Aorta (tissue), 5 donors: ENCODE results near the gene SLC16A3. TPM values are rescaled to one million over a fixed set of nuclear protein-coding genes. Genes with fewer than 3 reads are reported as not detected.

Experiments
- ATAC-seq: fragments of 200-7000 bp; cut with Tn5 transposase; one replicate; pipeline ENCODE4 v1.9.1; 2022; ENCODE audit warnings: moderate library complexity; ENCODE audit not compliant: low FRiP score
- DNase-seq, 2 donors: peaks; one replicate each; pipeline ENCODE4 v3.0.0-alpha.2; 2020
- H3K27ac ChIP-seq, 2 donors: one replicate each; pipeline ENCODE4 v1.5.1; 2013; ENCODE audit warnings: low read length in 2 of 2, mild to moderate bottlenecking in 2 of 2, moderate library complexity in 2 of 2, control low read depth in 1 of 2, inconsistent platforms in 1 of 2, low read depth in 1 of 2
- H3K27me3 ChIP-seq, 2 donors: one replicate each; pipeline ENCODE4 v1.6.1; 2013; ENCODE audit warnings: control low read depth in 1 of 2, low read length in 1 of 2, mild to moderate bottlenecking in 1 of 2, moderate library complexity in 1 of 2; ENCODE audit not compliant: insufficient read depth in 2 of 2, control insufficient read depth in 1 of 2
- H3K36me3 ChIP-seq, 2 donors: one replicate each; pipeline ENCODE4 v1.6.1; 2013; ENCODE audit warnings: control low read depth in 1 of 2, low read length in 1 of 2, mild to moderate bottlenecking in 1 of 2; ENCODE audit not compliant: insufficient read depth in 2 of 2, control insufficient read depth in 1 of 2
- H3K4me1 ChIP-seq, 2 donors: one replicate each; pipeline ENCODE4 v1.6.1; 2013; ENCODE audit warnings: low read length in 2 of 2, control low read depth in 1 of 2, mild to moderate bottlenecking in 1 of 2, moderate library complexity in 1 of 2; ENCODE audit not compliant: insufficient read depth in 2 of 2, control insufficient read depth in 1 of 2
- H3K4me3 ChIP-seq, 2 donors: one replicate each; pipeline ENCODE4 v1.5.1; 2013; ENCODE audit warnings: low read length in 2 of 2, control low read depth in 1 of 2, mild to moderate bottlenecking in 1 of 2
- H3K9me3 ChIP-seq: one replicate; pipeline ENCODE4 v1.6.1; 2013; ENCODE audit warnings: mild to moderate bottlenecking, low read length; ENCODE audit not compliant: control insufficient read depth
- WGBS, 2 donors: extraction: QIAGEN DNeasy Blood & Tissue Kit; methylation state at CpG; one replicate each; pipeline ENCODE4 v1.1.7; 2013; 5-methylcytosine and 5-hydroxymethylcytosine counted together
- intact Hi-C, 2 donors: fragments of 100-400 bp; cut with DNase I; formaldehyde crosslinking; loops; one replicate each; pipeline versions ENCODE4 v1.14.2 to v1.15.0; 2022
- polyA plus RNA-seq, 2 donors: library from polyadenylated mRNA; stranded (reverse); fragments of 200-250 nt; gene quantifications; one replicate each; pipeline ENCODE4 v1.2.3, GENCODE V29; 2013
- total RNA-seq, 2 donors: library from RNA; stranded (reverse); fragmentation: NEBNext Ultra II Directional; extraction: Animal tissue kit (Norgen Biotek cat#: 25700); gene quantifications; one replicate each; pipeline ENCODE4 v1.2.1, GENCODE V29; 2021
- donor health status: healthy with polysubstance abuse.
- donor health status: Bipolar disorder and iron deficiency.
- donor health status: DM: no; HTN: no; CAD: no.
- donor health status: DM: no; HTN: no; CAD: no.
- donor health status: DM: yes; HTN: yes; CAD: no.

SLC16A3 gene
- total and polyA plus RNA-seq, 4 donors, result 7.6 to 96.9 (median 38.0) TPM

DNA sequence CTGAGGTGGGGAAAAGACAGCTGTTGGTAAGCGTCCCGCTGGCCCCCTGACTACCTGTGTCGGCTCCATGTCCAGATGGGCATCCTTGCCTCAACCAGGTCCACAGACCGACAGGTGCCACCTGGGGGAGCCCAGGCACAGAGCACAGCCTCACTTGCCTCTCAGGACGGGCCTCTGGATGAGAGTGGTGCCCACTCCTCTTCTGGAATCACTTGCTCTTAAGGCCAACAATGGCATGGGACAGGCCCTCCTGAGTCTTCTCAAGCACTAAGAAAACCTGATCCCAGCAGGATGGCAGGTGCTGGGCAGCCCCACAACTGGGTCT is 17.2 kb downstream of the SLC16A3 start:
- intact Hi-C loops, result no loop called here

DNA sequence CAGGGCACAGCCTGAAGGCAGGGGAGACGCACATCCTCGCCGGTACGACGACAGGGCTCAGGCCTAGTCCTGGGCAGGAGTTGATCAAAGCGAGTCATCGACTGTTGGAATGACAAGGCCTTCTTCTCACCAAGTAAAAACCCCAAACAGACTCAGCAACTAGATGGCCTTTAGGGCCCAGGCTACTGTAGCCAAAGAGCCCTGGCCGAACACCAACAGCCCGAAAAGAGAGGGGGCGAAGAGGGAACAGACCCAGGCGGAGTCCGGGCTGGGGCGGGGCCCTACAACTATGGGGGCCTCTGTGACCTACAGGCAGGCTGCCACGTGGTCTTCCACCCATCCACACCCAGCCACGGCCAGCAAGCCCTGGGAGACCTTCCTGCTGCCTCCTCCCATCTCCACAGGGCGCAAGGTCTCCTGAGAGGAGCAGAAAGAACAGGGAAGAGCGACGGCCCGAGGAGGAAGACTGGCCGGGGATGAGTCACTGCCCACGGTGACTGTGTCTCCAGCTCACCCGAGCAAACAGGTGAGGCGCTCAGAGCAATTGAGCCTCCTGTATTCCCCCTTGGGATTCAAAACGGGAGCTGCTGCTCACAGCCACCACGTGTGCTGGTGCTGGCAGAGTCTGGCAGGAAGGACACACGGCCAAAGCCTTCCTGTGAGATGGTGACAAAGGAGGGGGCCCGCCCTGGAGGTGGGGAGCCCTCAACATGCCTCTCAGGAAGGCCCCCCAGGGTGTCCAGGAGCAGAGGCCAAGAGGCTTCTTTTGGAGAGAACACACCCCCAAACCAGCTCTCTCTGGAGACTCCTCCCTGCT is 17.7 kb downstream of the SLC16A3 start:
- intact Hi-C loops, result no loop called here
- 60% methylated on average over 27 of the region's 27 CpGs for WGBS, 2 donors
- peak overlapping the region in 1 of 2 donors; percentile 4 for H3K27ac ChIP-seq
- H3K36me3 ChIP-seq, result peaks cover 8 to 20% of the 10 kb centered on the region in 2 donors
- H3K9me3 ChIP-seq, result no peaks in the 10 kb centered on the region
- no peak overlapping the region for H3K4me3 ChIP-seq
- DNase-seq, result no peak
- no peaks in the 10 kb centered on the region for H3K4me1 ChIP-seq
- ATAC-seq, result no peak
- H3K27me3 ChIP-seq, result no peaks in the 10 kb centered on the region

More for the DNA sequence above, 17.2 kb downstream of the SLC16A3 start:
- WGBS, 2 donors, result 92 to 94% methylated on average over 5 of the region's 5 CpGs
- Histone ChIP-seq H3K4me1 (no peaks in the 10 kb centered on the region), H3K9me3 (no peaks in the 10 kb centered on the region), H3K4me3 (no peak overlapping the region), H3K27ac (no peak overlapping the region), H3K36me3 (peaks cover 4 to 15% of the 10 kb centered on the region in 2 donors), H3K27me3 (no peaks in the 10 kb centered on the region)
- DNase-seq, result no peak
- ATAC-seq, result no peak

DNA sequence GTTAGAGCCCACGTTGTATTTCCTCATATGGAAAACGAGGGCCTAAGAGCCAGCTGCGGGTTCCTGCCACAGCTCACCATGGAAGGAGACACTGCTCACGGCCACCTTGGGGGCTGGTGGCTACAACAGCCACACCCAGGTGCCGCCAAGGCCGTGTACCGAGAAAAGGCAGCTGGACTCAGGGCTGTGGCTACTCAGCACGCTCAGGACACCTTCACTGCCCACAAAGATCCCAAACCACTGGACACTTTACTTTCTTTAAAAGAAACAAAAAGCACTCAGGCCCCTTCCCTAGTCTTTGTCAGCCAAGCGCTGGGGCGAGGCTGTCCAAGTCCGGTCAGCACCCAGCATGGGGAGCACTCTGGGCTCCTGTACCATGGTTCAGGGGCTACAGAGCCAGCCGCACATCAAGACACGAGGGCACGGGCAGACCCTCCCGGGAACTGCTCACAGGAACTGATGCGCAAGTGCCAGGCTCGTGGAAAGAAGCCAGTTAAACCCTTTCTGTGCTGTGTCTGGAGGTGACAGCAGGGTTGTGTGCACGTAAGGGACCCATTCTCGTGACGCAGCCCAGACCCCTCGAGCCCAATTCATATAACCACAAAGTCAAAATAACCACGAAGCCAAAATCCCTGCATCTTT is 18.5 kb downstream of the SLC16A3 start:
- Histone ChIP-seq H3K27me3 (no peaks in the 10 kb centered on the region), H3K4me1 (no peaks in the 10 kb centered on the region), H3K36me3 (peaks cover 8 to 23% of the 10 kb centered on the region in 2 donors), H3K9me3 (no peaks in the 10 kb centered on the region), H3K27ac (no peak overlapping the region), H3K4me3 (no peak overlapping the region)
- DNase-seq (no peak), ATAC-seq (no peak)
- intact Hi-C loops, result no loop called here
- 62% methylated on average over 22 of the region's 22 CpGs for WGBS, 2 donors

DNA sequence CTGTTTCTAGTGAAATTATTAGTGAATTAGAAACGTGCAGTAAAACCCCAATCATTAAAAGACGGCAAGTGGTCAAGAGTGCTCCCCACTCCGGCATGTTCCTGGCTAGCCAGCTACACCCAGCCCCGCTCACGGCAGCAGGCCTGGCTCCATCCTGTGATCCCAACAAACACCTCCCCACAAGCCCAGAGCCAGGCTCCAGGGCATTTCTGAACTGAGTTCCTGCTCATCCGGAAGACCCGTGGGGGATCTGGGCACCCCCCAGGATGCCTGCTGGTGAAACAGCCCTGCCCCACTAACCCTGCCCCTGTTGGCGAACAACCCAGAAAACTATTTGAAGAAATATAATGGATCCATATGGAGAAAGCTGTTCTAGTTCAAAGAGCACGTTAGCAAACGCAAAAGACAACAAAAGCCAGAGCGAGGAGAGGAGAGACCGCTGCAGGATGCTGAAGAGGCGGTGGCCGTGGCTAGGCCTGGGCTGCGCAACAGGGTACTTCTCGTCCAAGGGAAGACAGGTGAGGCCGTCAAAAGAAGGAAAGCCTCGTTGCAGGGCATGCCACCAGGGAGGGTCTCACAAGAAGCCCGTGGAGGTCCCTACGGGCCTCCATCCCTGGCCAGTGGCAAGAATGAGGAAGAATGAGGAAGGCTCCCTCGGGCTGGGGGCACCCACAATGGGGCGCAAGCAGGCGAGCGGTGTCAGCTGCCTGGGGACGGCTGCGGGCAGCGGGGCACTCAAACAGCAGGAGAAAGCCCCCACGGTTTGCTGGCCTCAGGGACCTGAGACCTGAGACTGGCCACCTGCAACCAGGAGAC is 19.2 kb downstream of the SLC16A3 start:
- no peaks in the 10 kb centered on the region for H3K27me3 ChIP-seq
- ATAC-seq (no peak), DNase-seq (peak in 1 of 2 donors; percentile 43)
- no peak overlapping the region for H3K4me3 ChIP-seq
- no peak overlapping the region for H3K27ac ChIP-seq
- intact Hi-C loops, result no loop called here
- H3K9me3 ChIP-seq, result no peaks in the 10 kb centered on the region
- no peaks in the 10 kb centered on the region for H3K4me1 ChIP-seq
- H3K36me3 ChIP-seq, result peaks cover 8 to 26% of the 10 kb centered on the region in 2 donors
- 86 to 87% methylated on average over 28 of the region's 28 CpGs for WGBS, 2 donors

DNA sequence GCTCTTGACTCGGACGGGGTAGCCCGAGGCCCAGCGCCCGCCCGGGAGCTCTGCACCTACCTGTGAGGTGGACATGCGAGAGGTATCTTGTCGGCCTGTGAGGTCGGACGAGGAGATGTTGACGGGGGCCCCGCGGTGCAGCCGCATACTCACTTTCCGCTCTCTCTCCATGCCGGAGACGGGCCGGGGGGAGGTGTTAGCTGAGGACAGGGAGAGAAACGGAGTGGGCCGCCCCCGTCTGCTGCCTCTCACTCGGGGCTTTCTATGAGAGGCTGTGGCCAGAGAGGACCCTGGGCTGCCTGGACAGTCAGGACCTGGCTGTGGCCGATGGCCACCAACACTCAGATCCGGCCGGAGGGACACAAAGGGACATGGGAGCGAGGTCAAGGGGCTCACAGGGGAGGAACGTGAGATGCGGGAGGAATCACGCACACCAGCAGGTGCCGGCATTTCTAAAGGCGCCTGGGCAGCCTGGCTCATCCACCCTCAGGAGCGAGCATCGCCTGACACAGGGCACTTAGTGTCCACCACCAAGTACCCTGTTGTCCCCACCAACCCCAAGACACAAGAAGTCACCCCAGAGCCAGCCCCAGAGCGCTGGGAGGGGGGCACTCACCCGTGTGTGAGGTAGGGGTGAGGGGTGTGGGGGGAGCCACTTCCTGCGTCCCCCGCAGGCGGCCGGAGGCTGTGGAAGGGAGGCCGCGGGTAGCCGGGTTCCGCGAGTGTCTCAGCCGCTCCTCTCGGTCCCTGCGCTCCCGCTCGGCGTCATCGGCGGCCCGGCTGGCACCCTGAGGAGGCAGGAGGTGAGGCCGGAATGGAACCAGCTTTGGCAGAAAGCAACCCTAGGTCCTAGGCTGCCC is 20.2 kb downstream of the SLC16A3 start:
- 90 to 91% methylated on average over 51 to 54 of the region's 54 CpGs for WGBS, 2 donors
- Histone ChIP-seq H3K4me3 (no peak overlapping the region), H3K36me3 (peaks cover 8 to 27% of the 10 kb centered on the region in 2 donors), H3K27me3 (no peaks in the 10 kb centered on the region), H3K9me3 (no peaks in the 10 kb centered on the region), H3K27ac (no peak overlapping the region), H3K4me1 (no peaks in the 10 kb centered on the region)
- DNase-seq, result peak; percentile 47 to 66
- intact Hi-C loops, result no loop called here
- no peak for ATAC-seq

DNA sequence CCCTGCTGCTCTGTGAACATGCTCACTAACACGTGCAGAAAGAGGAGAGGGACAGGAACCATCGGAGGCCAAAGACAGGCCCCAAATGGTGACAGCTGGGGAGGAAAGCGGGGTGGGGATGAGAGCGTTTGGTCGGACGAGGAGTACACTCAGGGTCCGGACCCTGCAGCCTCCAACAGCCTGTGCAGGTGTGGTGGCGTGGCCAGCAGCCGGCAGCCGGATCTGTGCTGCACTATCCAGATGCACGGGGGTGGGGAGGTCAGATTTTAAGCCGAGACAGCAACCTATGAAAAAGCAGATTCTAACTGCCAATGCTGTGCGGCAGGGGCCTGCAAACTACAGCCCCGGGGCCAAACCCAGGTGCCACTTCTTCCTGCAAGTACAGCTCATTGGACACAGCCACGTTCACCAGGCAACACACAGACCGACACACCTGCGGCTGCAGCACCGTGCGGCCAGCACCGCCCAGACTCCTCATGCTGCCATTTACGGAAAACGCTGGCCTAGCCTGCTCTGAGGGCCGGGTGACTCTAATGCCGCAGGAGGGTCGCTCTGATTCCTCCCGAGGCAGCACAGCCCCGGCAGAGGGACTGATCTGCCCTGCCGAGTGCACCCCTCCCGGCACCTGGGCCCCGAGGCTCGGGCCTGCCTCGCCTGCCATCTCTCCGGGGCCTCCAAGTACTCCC is 21.2 kb downstream of the SLC16A3 start:
- Histone ChIP-seq H3K27me3 (no peaks in the 10 kb centered on the region), H3K4me1 (no peaks in the 10 kb centered on the region), H3K27ac (no peak overlapping the region), H3K4me3 (no peak overlapping the region), H3K9me3 (no peaks in the 10 kb centered on the region), H3K36me3 (peaks cover 8 to 28% of the 10 kb centered on the region in 2 donors)
- peak in 1 of 2 donors; percentile 73 for DNase-seq
- no peak for ATAC-seq
- WGBS, 2 donors, result 85 to 87% methylated on average over 33 of the region's 33 CpGs
- intact Hi-C loops, result no loop called here

DNA sequence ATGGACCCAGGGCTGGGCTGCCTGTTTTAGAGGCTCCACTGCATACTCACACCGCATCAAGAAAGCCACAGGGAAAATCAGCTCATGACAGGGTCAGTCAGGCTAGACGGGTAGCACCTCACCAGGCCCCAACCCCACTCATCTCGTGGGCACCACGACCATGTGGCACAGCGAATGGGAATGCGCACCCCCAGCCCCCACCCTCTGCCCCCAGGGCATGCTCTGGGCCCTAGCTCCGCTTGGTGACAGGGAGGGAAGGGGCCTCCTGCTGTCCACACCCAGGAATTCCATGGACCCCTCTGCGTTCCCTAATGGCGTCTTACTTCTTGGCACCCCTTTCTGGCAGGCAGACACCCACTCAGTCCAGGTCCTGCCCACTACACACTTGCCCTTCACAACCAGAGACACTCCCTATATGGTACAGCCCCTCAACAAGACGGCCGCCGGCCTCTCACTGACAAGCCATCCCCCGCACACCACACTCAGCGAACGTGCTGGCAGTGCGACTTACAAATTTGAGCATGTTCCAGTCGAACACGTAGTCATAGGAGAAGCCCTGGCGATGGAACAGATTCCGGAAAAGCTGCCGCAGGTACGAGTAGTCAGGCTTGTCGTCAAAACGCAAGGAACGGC is 22.1 kb downstream of the SLC16A3 start:
- ATAC-seq, result no peak
- Histone ChIP-seq H3K36me3 (peaks cover 4 to 28% of the 10 kb centered on the region in 2 donors), H3K27ac (no peak overlapping the region), H3K9me3 (no peaks in the 10 kb centered on the region), H3K27me3 (no peaks in the 10 kb centered on the region), H3K4me3 (no peak overlapping the region), H3K4me1 (no peaks in the 10 kb centered on the region)
- 86 to 90% methylated on average over 25 of the region's 25 CpGs for WGBS, 2 donors
- DNase-seq, result no peak
- intact Hi-C loops, result no loop called here
